ENCODE data around the gene ARRDC4.

ARRDC4 gene

GRCh38 chr15:97979140-97979520 is 18.6 kb downstream of the ARRDC4 start:
- TF ChIP-seq TAF1 (IDR thresholded peaks at IDR 0.05; ENCODE audit: borderline replicate concordance, insufficient read depth, low read length) (no peak), POLR2AphosphoS5 (IDR thresholded peaks at IDR 0.05; ENCODE audit: low read depth, low read length) (no peak), FOXP2 (optimal IDR thresholded peaks at IDR 0.05; ENCODE audit: borderline replicate concordance, extremely low read depth, extremely low read length, insufficient read depth) (no peak), REST (IDR thresholded peaks at IDR 0.05; ENCODE audit: insufficient read depth in 1 of 2, low read depth in 2 of 2, low read length in 2 of 2) (no peak), SIN3A (IDR thresholded peaks at IDR 0.05; ENCODE audit: borderline replicate concordance, insufficient read depth, low read length) (no peak)

- TF ChIP-seq TAF1 (IDR thresholded peaks at IDR 0.05; ENCODE audit: borderline replicate concordance, insufficient read depth, low read length) (no peak), SIN3A (IDR thresholded peaks at IDR 0.05; ENCODE audit: borderline replicate concordance, insufficient read depth, low read length) (no peak)
Measured at GRCh38 chr15:97981058-97981457, 20.6 kb downstream of the ARRDC4 start.

GRCh38 chr15:97981758-97982157 is 21.3 kb downstream of the ARRDC4 start:
- no peak for TF ChIP-seq TAF1 (IDR thresholded peaks at IDR 0.05; ENCODE audit: borderline replicate concordance, insufficient read depth, low read length)

GRCh38 chr15:97984157-97984556 is 23.7 kb downstream of the ARRDC4 start:
- TF ChIP-seq FOXP2 (optimal IDR thresholded peaks at IDR 0.05; ENCODE audit: borderline replicate concordance, extremely low read depth, extremely low read length, insufficient read depth) (no peak), POLR2AphosphoS5 (IDR thresholded peaks at IDR 0.05; ENCODE audit: low read depth, low read length) (no peak), SIN3A (IDR thresholded peaks at IDR 0.05; ENCODE audit: borderline replicate concordance, insufficient read depth, low read length) (no peak), TAF1 (IDR thresholded peaks at IDR 0.05; ENCODE audit: borderline replicate concordance, insufficient read depth, low read length) (no peak), REST (IDR thresholded peaks at IDR 0.05; ENCODE audit: insufficient read depth in 1 of 2, low read depth in 2 of 2, low read length in 2 of 2) (no peak)

GRCh38 chr15:97986781-97987180 is 26.3 kb downstream of the ARRDC4 start:
- TF ChIP-seq POLR2AphosphoS5 (IDR thresholded peaks at IDR 0.05; ENCODE audit: low read depth, low read length) (no peak), FOXP2 (optimal IDR thresholded peaks at IDR 0.05; ENCODE audit: borderline replicate concordance, extremely low read depth, extremely low read length, insufficient read depth) (no peak), TAF1 (IDR thresholded peaks at IDR 0.05; ENCODE audit: borderline replicate concordance, insufficient read depth, low read length) (no peak), SIN3A (IDR thresholded peaks at IDR 0.05; ENCODE audit: borderline replicate concordance, insufficient read depth, low read length) (no peak)

GRCh38 chr15:97989299-97989698 is 28.8 kb downstream of the ARRDC4 start:
- TF ChIP-seq TAF1 (IDR thresholded peaks at IDR 0.05; ENCODE audit: borderline replicate concordance, insufficient read depth, low read length) (no peak), REST (IDR thresholded peaks at IDR 0.05; ENCODE audit: insufficient read depth in 1 of 2, low read depth in 2 of 2, low read length in 2 of 2) (no peak), POLR2AphosphoS5 (IDR thresholded peaks at IDR 0.05; ENCODE audit: low read depth, low read length) (no peak), FOXP2 (optimal IDR thresholded peaks at IDR 0.05; ENCODE audit: borderline replicate concordance, extremely low read depth, extremely low read length, insufficient read depth) (no peak), SIN3A (IDR thresholded peaks at IDR 0.05; ENCODE audit: borderline replicate concordance, insufficient read depth, low read length) (no peak)

GRCh38 chr15:97991972-97992541 is 31.6 kb downstream of the ARRDC4 start:
- TF ChIP-seq TAF1 (IDR thresholded peaks at IDR 0.05; ENCODE audit: borderline replicate concordance, insufficient read depth, low read length) (no peak), POLR2AphosphoS5 (IDR thresholded peaks at IDR 0.05; ENCODE audit: low read depth, low read length) (no peak), FOXP2 (optimal IDR thresholded peaks at IDR 0.05; ENCODE audit: borderline replicate concordance, extremely low read depth, extremely low read length, insufficient read depth) (no peak), SIN3A (IDR thresholded peaks at IDR 0.05; ENCODE audit: borderline replicate concordance, insufficient read depth, low read length) (no peak), REST (IDR thresholded peaks at IDR 0.05; ENCODE audit: insufficient read depth in 1 of 2, low read depth in 2 of 2, low read length in 2 of 2) (no peak)

Data from PFSK-1 (cell line).